ENCODE measurements around the gene C2orf68. TPM values are rescaled to one million over a fixed set of nuclear protein-coding genes. Genes with fewer than 3 reads are reported as not detected.
A peak's percentile ranks its signal among the peaks of the same experiment; 100 is the strongest.
"Not testable (repeated sequence)": the region's sequence is repeated elsewhere in the genome, so short reads cannot be mapped to it uniquely, and the experiment has no call there.

C2orf68 gene
- total and polyA plus RNA-seq, 4 donors = 15.5 to 35.2 (median 21.4) TPM

- DNase-seq; H3K9me3 ChIP-seq (ENCODE audit: control insufficient read depth, low read length); ATAC-seq (ENCODE audit: low FRiP score); H3K27me3 ChIP-seq (ENCODE audit: control insufficient read depth in 1 of 2, insufficient read depth in 2 of 2, low read length in 1 of 2); H3K36me3 ChIP-seq (ENCODE audit: control insufficient read depth in 1 of 2, insufficient read depth in 2 of 2, low read length in 1 of 2); H3K27ac ChIP-seq (ENCODE audit: low read depth in 1 of 2, low read length in 2 of 2); H3K4me3 ChIP-seq (ENCODE audit: low read length in 2 of 2); H3K4me1 ChIP-seq (ENCODE audit: control insufficient read depth in 1 of 2, insufficient read depth in 2 of 2, low read length in 2 of 2): not testable (repeated sequence)
- intact Hi-C loops (cut with DNase I) = loop anchor here in 1 of 2 donors (5.0 kb wide), 2 partner anchors 55 to 575 kb away; partner anchors contain the start of gene GGCX
- 89% methylated on average over 5 of the region's 5 CpGs for WGBS, 2 donors
Measured at GRCh38 chr2:85617723-85618122, 5.9 kb upstream of the C2orf68 start.

- Histone ChIP-seq H3K9me3 (ENCODE audit: control insufficient read depth, low read length) (no peaks in the 10 kb centered on the region), H3K27me3 (ENCODE audit: control insufficient read depth in 1 of 2, insufficient read depth in 2 of 2, low read length in 1 of 2) (no peaks in the 10 kb centered on the region), H3K4me1 (ENCODE audit: control insufficient read depth in 1 of 2, insufficient read depth in 2 of 2, low read length in 2 of 2) (peaks cover 0 to under 1% of the 10 kb centered on the region in 2 donors), H3K27ac (ENCODE audit: low read depth in 1 of 2, low read length in 2 of 2) (no peak overlapping the region), H3K36me3 (ENCODE audit: control insufficient read depth in 1 of 2, insufficient read depth in 2 of 2, low read length in 1 of 2) (peaks cover 0 to 2% of the 10 kb centered on the region in 2 donors), H3K4me3 (ENCODE audit: low read length in 2 of 2) (no peak overlapping the region)
- ATAC-seq (ENCODE audit: low FRiP score) (no peak), DNase-seq (no peak)
- 80 to 85% methylated on average over 17 of the region's 17 CpGs for WGBS, 2 donors
- intact Hi-C loops (cut with DNase I) = loop anchor here in 1 of 2 donors (5.0 kb wide), 2 partner anchors 53 to 577 kb away; partner anchors contain the start of gene GGCX
Measured at GRCh38 chr2:85615413-85615728, 3.5 kb upstream of the C2orf68 start.

GRCh38 chr2:85614757-85615156 is 2.9 kb upstream of the C2orf68 start:
- not testable (repeated sequence) for H3K36me3 ChIP-seq (ENCODE audit: control insufficient read depth in 1 of 2, insufficient read depth in 2 of 2, low read length in 1 of 2); DNase-seq; H3K27ac ChIP-seq (ENCODE audit: low read depth in 1 of 2, low read length in 2 of 2); H3K4me1 ChIP-seq (ENCODE audit: control insufficient read depth in 1 of 2, insufficient read depth in 2 of 2, low read length in 2 of 2); H3K4me3 ChIP-seq (ENCODE audit: low read length in 2 of 2); H3K9me3 ChIP-seq (ENCODE audit: control insufficient read depth, low read length); ATAC-seq (ENCODE audit: low FRiP score); H3K27me3 ChIP-seq (ENCODE audit: control insufficient read depth in 1 of 2, insufficient read depth in 2 of 2, low read length in 1 of 2)
- WGBS, 2 donors = 92 to 96% methylated on average over 7 of the region's 7 CpGs
- intact Hi-C loops (cut with DNase I) = loop anchor here in 1 of 2 donors (5.0 kb wide), 2 partner anchors 52 to 578 kb away; partner anchors contain the start of gene GGCX

GRCh38 chr2:85613717-85614515 is 2.0 kb upstream of the C2orf68 start:
- 85 to 86% methylated on average over 10 of the region's 10 CpGs for WGBS, 2 donors
- Histone ChIP-seq H3K27me3 (ENCODE audit: control insufficient read depth in 1 of 2, insufficient read depth in 2 of 2, low read length in 1 of 2) (no peaks in the 10 kb centered on the region), H3K36me3 (ENCODE audit: control insufficient read depth in 1 of 2, insufficient read depth in 2 of 2, low read length in 1 of 2) (peaks cover 0 to 3% of the 10 kb centered on the region in 2 donors), H3K9me3 (ENCODE audit: control insufficient read depth, low read length) (no peaks in the 10 kb centered on the region), H3K4me3 (ENCODE audit: low read length in 2 of 2) (no peak overlapping the region), H3K27ac (ENCODE audit: low read depth in 1 of 2, low read length in 2 of 2) (no peak overlapping the region), H3K4me1 (ENCODE audit: control insufficient read depth in 1 of 2, insufficient read depth in 2 of 2, low read length in 2 of 2) (peaks cover 0 to 4% of the 10 kb centered on the region in 2 donors)
- intact Hi-C loops (cut with DNase I) = no loop called here
- no peak for ATAC-seq (ENCODE audit: low FRiP score)
- DNase-seq = no peak

GRCh38 chr2:85611217-85611704 is 605 bp downstream of the C2orf68 start:
- intact Hi-C loops (cut with DNase I) = no loop called here
- DNase-seq (peak in 1 of 2 donors; percentile 28), ATAC-seq (ENCODE audit: low FRiP score) (no peak)
- Histone ChIP-seq H3K4me1 (ENCODE audit: control insufficient read depth in 1 of 2, insufficient read depth in 2 of 2, low read length in 2 of 2) (peaks cover under 1 to 5% of the 10 kb centered on the region in 2 donors), H3K9me3 (ENCODE audit: control insufficient read depth, low read length) (no peaks in the 10 kb centered on the region), H3K36me3 (ENCODE audit: control insufficient read depth in 1 of 2, insufficient read depth in 2 of 2, low read length in 1 of 2) (peaks cover 2 to 5% of the 10 kb centered on the region in 2 donors), H3K4me3 (ENCODE audit: low read length in 2 of 2) (peak overlapping the region; percentile 74 to 91), H3K27me3 (ENCODE audit: control insufficient read depth in 1 of 2, insufficient read depth in 2 of 2, low read length in 1 of 2) (no peaks in the 10 kb centered on the region), H3K27ac (ENCODE audit: low read depth in 1 of 2, low read length in 2 of 2) (peak overlapping the region in 1 of 2 donors; percentile 28)
- whole genome bisulfite sequencing, 2 donors = 2 to 5% methylated on average over 24 of the region's 24 CpGs

- WGBS, 2 donors = 63 to 69% methylated on average over 9 of the region's 9 CpGs
- Histone ChIP-seq H3K9me3 (ENCODE audit: control insufficient read depth, low read length) (no peaks in the 10 kb centered on the region), H3K27me3 (ENCODE audit: control insufficient read depth in 1 of 2, insufficient read depth in 2 of 2, low read length in 1 of 2) (no peaks in the 10 kb centered on the region), H3K4me3 (ENCODE audit: low read length in 2 of 2) (no peak overlapping the region), H3K27ac (ENCODE audit: low read depth in 1 of 2, low read length in 2 of 2) (peak overlapping the region in 1 of 2 donors; percentile 8), H3K4me1 (ENCODE audit: control insufficient read depth in 1 of 2, insufficient read depth in 2 of 2, low read length in 2 of 2) (peaks cover 2 to 12% of the 10 kb centered on the region in 2 donors), H3K36me3 (ENCODE audit: control insufficient read depth in 1 of 2, insufficient read depth in 2 of 2, low read length in 1 of 2) (peaks cover 2 to 5% of the 10 kb centered on the region in 2 donors)
- no peak for DNase-seq
- intact Hi-C loops (cut with DNase I) = no loop called here
- ATAC-seq (ENCODE audit: low FRiP score) = no peak
Measured at GRCh38 chr2:85607268-85608215, 4.3 kb downstream of the C2orf68 start.

GRCh38 chr2:85606116-85606455 is 5.8 kb downstream of the C2orf68 start:
- intact Hi-C loops (cut with DNase I) = no loop called here
- ATAC-seq (ENCODE audit: low FRiP score) (no peak), DNase-seq (no peak)
- H3K27ac ChIP-seq (ENCODE audit: low read depth in 1 of 2, low read length in 2 of 2) = peak overlapping the region in 1 of 2 donors; percentile 72
- no peaks in the 10 kb centered on the region for H3K9me3 ChIP-seq (ENCODE audit: control insufficient read depth, low read length)
- H3K27me3 ChIP-seq (ENCODE audit: control insufficient read depth in 1 of 2, insufficient read depth in 2 of 2, low read length in 1 of 2) = no peaks in the 10 kb centered on the region
- H3K36me3 ChIP-seq (ENCODE audit: control insufficient read depth in 1 of 2, insufficient read depth in 2 of 2, low read length in 1 of 2) = peaks cover 2 to 5% of the 10 kb centered on the region in 2 donors
- peaks cover 2 to 12% of the 10 kb centered on the region in 2 donors for H3K4me1 ChIP-seq (ENCODE audit: control insufficient read depth in 1 of 2, insufficient read depth in 2 of 2, low read length in 2 of 2)
- 19 to 32% methylated on average over 7 of the region's 7 CpGs for WGBS, 2 donors
- H3K4me3 ChIP-seq (ENCODE audit: low read length in 2 of 2) = no peak overlapping the region

GRCh38 chr2:85605406-85606115 is 6.3 kb downstream of the C2orf68 start:
- ATAC-seq (ENCODE audit: low FRiP score) (no peak), DNase-seq (peak in 1 of 2 donors; percentile 44)
- WGBS, 2 donors = 2 to 7% methylated on average over 4 of the region's 4 CpGs
- H3K27ac ChIP-seq (ENCODE audit: low read depth in 1 of 2, low read length in 2 of 2) = peak overlapping the region in 1 of 2 donors; percentile 13
- no peaks in the 10 kb centered on the region for H3K9me3 ChIP-seq (ENCODE audit: control insufficient read depth, low read length)
- no peak overlapping the region for H3K4me3 ChIP-seq (ENCODE audit: low read length in 2 of 2)
- peaks cover 2 to 5% of the 10 kb centered on the region in 2 donors for H3K36me3 ChIP-seq (ENCODE audit: control insufficient read depth in 1 of 2, insufficient read depth in 2 of 2, low read length in 1 of 2)
- no peaks in the 10 kb centered on the region for H3K27me3 ChIP-seq (ENCODE audit: control insufficient read depth in 1 of 2, insufficient read depth in 2 of 2, low read length in 1 of 2)
- intact Hi-C loops (cut with DNase I) = no loop called here
- peaks cover 2 to 12% of the 10 kb centered on the region in 2 donors for H3K4me1 ChIP-seq (ENCODE audit: control insufficient read depth in 1 of 2, insufficient read depth in 2 of 2, low read length in 2 of 2)
